RCC 7860 (cell line): ENCODE results near the gene ACAP3.
"Not testable (repeated sequence)": the region's sequence is repeated elsewhere in the genome, so short reads cannot be mapped to it uniquely, and the experiment has no call there.

ENCODE experiments used
- DNase-seq: peaks from one replicate; pipeline ENCODE4 v3.0.0-alpha.2; 2015; ENCODE audit warnings: low spot score
- FAIRE-seq: peaks from 2 replicates; lab custom pipeline; 2012; peaks lifted over from hg19 to GRCh38; lab: Jason Lieb, UNC

ACAP3 gene

DNA sequence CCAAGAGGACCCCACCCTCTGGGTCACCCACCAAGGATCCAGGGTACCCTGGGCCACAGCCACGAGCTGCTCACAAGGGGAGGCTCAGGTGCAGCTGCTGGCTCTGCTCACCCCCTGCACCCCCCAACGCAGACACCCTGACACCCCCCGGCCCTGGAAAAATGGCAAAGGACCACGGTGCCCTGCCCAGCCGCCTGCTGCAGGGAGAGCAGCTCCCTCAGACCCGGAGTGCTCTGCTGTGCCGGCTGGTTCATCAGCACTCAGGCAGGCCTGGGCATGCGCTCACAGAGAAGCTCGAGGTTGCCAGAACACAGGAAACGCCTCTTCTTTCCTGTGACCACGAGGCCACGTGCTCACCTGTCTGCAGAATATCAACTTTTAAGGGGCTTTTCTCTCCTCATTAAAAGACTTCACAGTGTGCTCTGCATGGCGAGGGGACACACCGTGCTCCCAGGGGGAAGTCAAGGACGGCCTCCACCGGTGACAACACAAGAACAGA, 56.9 kb downstream of the ACAP3 start:
- DNase-seq: no peak
- no peak for FAIRE-seq

- not testable (repeated sequence) for FAIRE-seq, DNase-seq
Observed at GRCh38 chr1:1248009-1248913, 59.5 kb downstream of the ACAP3 start.

- no peak for FAIRE-seq
- DNase-seq: no peak
Observed at GRCh38 chr1:1247341-1247913, 60.3 kb downstream of the ACAP3 start.

- FAIRE-seq (no peak), DNase-seq (no peak)
Observed at GRCh38 chr1:1246577-1247340, 61.0 kb downstream of the ACAP3 start, which contains the start of gene C1QTNF12. Gene C1QTNF12, minus strand, starts transcription at chr1:1246722. Its CDS starts 32 bp downstream, at chr1:1246690.

- FAIRE-seq: no peak
- no peak for DNase-seq
Observed at GRCh38 chr1:1245817-1246576, 61.7 kb downstream of the ACAP3 start.

GRCh38 chr1:1245178-1245816, 62.4 kb downstream of the ACAP3 start:
- FAIRE-seq: no peak

GRCh38 chr1:1244192-1244811, 63.4 kb downstream of the ACAP3 start:
- DNase-seq (no peak), FAIRE-seq (no peak)

More at GRCh38 chr1:1245178-1245816, 62.4 kb downstream of the ACAP3 start:
- DNase-seq: no peak

- no peak for FAIRE-seq
Observed at GRCh38 chr1:1243807-1244191, 63.9 kb downstream of the ACAP3 start.

GRCh38 chr1:1243266-1243660, 64.5 kb downstream of the ACAP3 start:
- FAIRE-seq: no peak
- no peak for DNase-seq

More at GRCh38 chr1:1243807-1244191, 63.9 kb downstream of the ACAP3 start:
- no peak for DNase-seq

GRCh38 chr1:1242461-1243265, 65.1 kb downstream of the ACAP3 start:
- DNase-seq (no peak), FAIRE-seq (no peak)
